HepG2 (cell line): ENCODE results near the gene AHCY.

Source experiments
- EZH2 ChIP-seq: conservative IDR thresholded peaks from 2 replicates; pipeline ENCODE4 v1.6.1; 2012; ENCODE audit warnings: mild to moderate bottlenecking, low read depth, low read length, moderate library complexity
- NFIB ChIP-seq: sonication (generic); formaldehyde crosslinking; IDR thresholded peaks from 2 replicates; pipeline ENCODE4 v1.9.0; 2021; ENCODE audit warnings: missing genetic modification reagents, mild to moderate bottlenecking, borderline replicate concordance
- NR1H2 ChIP-seq: sonication (generic); formaldehyde crosslinking; IDR thresholded peaks from 2 replicates; pipeline ENCODE4 v1.8.1; 2022; ENCODE audit warnings: low read depth, missing genetic modification reagents, borderline replicate concordance
- ZFP36 ChIP-seq: fragments of 150-350 bp; IDR thresholded peaks from 2 replicates; pipeline ENCODE4 v1.6.1; 2018; ENCODE audit warnings: borderline replicate concordance, low read length, low read depth; ENCODE audit not compliant: partially characterized antibody
- TF ChIP-seq, protein P1 (sequence below): sonication (generic); formaldehyde crosslinking; IDR thresholded peaks from 2 replicates; pipeline ENCODE4 v1.4.0; 2020; ENCODE audit warnings: mild to moderate bottlenecking, missing genetic modification reagents

DNA sequence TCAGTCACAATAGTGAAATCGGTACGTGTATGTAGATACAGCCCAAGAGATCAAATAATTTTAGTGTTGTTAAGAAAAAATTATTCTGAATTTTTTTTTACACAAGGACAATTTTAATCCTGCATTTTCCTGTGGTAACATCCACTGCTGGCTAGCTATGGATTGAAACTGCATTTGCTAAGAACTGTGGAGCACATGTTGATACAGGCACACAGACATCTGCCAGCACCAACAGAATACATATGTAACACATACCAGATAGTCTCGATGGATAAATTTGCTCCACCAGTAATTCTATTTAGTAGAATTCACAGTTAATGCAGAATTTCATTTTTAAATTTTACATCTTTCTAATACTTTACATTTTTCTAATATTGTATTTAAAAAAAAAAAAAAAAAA lies 59.8 kb downstream of the AHCY start:
- TF ChIP-seq NFIB (CRISPR knock-in tag), result no peak
- TF ChIP-seq, protein P1, sequence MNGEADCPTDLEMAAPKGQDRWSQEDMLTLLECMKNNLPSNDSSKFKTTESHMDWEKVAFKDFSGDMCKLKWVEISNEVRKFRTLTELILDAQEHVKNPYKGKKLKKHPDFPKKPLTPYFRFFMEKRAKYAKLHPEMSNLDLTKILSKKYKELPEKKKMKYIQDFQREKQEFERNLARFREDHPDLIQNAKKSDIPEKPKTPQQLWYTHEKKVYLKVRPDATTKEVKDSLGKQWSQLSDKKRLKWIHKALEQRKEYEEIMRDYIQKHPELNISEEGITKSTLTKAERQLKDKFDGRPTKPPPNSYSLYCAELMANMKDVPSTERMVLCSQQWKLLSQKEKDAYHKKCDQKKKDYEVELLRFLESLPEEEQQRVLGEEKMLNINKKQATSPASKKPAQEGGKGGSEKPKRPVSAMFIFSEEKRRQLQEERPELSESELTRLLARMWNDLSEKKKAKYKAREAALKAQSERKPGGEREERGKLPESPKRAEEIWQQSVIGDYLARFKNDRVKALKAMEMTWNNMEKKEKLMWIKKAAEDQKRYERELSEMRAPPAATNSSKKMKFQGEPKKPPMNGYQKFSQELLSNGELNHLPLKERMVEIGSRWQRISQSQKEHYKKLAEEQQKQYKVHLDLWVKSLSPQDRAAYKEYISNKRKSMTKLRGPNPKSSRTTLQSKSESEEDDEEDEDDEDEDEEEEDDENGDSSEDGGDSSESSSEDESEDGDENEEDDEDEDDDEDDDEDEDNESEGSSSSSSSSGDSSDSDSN (CRISPR knock-in tag), result no peak
- TF ChIP-seq EZH2, result no peak
- TF ChIP-seq ZFP36, result no peak
- TF ChIP-seq NR1H2, result no peak
